Fibroblast of peridontal ligament (primary cell): ENCODE results near the gene GRK6.

Source experiments
- DNase-seq: peaks from one replicate; pipeline ENCODE4 v3.0.0-alpha.2; 2010; ENCODE audit errors: extremely low read depth

Gene GRK6

DNA sequence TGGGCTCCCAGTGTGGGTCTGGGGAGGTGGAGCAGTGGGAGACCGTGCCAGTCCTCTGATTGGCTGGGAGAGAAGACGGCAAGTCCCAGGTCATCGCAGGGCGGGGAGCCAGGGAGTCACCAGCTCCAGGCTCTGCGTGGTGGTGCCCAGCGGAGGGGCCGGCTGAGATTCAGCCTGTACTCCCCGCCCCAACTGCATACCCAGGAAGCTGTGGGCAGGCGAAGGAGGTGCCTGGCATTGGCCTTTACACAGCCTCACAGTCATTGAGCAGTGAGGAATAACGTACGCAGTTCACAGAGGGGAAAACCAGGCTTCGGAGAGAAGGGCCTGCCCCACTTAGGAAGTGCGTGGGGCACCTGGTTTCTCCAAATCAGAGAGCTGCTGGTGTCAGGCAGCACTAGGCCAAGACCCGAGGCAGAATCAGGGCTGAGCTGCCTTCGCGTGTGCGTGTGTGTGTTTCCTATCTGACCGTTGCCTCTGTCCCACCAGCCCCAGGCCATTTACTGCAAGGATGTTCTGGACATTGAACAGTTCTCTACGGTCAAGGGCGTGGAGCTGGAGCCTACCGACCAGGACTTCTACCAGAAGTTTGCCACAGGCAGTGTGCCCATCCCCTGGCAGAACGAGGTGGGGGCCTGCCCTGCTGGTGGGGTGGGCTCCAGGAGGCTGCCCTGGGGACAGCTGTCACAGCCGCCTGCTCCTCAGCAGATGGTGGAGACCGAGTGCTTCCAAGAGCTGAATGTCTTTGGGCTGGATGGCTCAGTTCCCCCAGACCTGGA is 13.9 kb downstream of the GRK6 start:
- no peak for DNase-seq

DNA sequence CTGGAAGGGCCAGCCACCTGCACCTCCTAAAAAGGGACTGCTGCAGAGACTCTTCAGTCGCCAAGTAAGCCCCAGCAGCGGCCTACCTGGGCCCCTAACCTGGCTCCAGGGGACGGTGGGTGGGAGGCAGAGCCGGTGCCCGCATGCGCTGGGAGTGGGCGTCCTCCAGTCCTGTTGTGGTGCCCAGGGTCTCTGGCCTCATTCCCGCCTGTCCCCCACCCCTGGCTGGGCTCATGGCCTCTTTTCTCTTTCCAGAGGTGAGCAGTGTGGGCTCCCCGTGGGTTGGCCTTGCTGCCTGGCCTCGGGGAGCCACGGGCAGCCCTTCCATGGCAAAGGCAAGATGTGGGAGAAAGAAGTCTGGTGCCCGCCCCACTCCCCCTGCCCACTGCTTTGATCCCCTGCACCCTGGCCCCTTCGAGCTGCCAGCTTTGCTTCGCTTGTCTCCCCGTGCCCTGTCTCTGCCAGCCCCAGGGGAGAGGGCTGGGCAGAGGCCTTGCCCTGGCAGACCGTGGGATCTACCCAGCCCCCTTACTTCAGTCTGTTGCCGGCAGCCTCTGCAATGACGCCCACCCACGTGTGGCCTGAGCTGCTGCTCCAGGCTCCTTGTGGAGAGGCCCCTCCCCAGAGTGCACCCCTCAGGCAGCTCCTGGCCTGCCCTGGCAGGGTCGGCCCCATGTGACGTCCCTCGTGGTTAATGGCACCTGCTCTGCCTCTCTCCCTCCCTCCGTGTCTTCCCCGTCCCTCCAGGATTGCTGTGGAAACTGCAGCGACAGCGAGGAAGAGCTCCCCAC is 14.7 kb downstream of the GRK6 start:
- no peak for DNase-seq

DNA sequence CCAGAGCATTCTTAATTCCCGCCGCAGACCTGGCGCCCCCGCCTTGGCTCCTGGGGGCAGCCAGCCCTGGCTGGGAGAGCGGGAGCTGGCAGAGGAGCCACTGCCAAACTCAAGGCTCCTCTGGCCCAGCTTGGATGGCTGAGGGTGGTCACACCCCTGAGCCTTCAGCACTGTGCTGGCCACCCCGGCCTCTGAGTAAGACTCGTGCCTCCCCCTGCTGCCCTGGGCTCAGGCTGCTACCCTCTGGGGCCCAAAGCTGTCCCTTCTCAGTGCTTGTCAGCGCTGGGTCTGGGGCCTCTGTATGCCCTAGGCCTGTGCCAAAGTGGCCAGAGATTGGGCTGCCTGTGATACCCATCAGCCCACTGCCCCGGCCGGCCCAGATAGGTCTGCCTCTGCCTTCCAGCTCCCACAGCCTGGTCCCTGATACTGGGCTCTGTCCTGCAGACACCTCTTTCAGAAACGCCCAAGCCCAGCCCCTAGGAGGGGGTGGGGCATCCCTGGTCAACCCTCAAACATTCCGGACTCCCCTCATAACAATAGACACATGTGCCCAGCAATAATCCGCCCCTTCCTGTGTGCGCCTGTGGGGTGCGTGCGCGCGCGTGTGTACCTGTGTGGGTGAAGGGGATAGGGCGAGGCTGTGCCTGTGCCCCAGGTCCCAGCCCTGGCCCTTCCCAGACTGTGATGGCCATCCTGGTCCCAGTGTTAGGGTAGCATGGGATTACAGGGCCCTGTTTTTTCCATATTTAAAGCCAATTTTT is 15.8 kb downstream of the GRK6 start:
- DNase-seq = no peak

DNA sequence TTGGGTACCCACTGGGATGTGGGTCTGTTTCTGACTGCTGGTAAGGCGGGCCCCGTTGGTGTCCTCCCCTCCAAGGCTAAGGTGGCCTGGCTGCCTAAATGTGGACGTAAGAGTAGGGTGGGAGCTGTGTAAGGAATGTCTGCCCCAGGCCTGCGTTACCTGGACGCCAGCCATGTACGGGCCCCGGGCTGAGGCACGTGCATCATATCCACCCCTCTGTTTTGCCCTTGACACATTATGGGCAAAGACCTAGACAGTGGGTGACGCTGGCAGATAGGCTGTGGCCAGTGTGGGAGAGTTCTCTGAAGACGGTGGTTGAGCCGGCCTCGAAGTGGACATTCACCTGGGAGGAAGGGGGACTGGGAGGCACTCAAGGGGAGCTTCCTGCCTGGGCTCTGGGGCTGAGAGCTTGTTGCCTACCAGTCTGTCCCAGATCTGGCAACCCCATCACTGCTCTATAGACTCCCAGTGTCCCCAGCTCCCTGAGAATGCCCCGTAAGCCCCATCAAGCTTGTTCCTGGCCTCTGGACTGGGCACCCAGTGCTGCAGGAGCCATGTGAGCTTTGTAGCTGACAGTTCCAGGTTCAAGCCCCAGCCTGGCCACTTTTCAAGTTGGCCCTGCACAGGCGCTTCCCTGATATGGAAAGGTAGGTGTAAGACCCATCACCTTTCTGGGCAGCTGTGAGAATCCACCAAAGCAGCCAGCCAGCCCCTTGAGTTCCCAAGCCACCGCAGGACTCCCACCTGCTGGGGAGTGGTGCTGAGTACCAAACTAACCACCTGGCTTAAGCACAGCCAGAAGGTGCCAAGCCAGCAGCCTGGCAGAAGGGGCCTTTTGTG is 16.9 kb downstream of the GRK6 start:
- no peak for DNase-seq

DNA sequence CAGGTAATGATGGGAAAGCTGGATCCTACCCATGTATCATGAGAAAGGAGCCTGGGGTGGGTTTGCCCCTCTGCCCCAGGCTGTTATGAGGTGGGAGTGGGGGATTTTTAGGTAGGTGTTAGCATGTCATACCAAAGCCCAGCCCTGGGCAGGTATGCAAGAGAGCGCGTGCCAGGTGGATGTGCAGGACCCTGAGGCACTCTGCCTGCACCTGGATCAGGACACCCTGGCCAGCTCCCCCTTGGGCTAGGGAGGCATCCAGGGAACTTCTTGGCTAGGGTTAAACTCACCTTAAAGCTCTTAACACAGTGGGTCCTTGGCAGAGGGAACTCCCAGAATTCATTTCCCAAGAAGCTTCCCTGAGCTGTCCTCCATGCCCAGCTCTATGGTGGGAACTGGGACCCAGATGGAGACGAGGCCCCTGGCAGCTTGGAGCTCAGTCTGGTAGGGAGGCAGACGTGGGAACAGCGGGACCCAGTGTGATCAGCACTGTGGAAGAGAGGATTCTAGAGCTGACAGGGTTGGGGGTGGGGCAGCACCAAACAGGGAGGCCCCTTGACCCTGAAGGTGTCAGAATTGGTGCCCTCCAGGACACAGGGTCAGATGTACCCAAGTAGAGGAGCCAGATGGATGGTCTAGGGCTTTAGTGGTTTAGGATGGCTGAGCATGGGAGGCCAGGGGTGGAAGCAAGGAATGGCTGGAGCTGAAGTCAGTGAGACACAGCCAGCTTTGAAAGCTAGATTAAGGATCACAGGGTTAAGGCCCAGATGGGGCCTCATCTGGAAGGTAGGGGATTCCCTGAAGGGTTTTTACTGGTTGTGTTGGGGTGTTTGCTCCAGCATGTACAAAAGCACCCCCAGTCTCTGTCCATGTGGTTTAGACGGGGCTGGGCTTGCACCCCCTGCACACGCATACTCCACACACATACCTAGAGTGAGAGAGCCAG is 17.9 kb downstream of the GRK6 start:
- no peak for DNase-seq

DNA sequence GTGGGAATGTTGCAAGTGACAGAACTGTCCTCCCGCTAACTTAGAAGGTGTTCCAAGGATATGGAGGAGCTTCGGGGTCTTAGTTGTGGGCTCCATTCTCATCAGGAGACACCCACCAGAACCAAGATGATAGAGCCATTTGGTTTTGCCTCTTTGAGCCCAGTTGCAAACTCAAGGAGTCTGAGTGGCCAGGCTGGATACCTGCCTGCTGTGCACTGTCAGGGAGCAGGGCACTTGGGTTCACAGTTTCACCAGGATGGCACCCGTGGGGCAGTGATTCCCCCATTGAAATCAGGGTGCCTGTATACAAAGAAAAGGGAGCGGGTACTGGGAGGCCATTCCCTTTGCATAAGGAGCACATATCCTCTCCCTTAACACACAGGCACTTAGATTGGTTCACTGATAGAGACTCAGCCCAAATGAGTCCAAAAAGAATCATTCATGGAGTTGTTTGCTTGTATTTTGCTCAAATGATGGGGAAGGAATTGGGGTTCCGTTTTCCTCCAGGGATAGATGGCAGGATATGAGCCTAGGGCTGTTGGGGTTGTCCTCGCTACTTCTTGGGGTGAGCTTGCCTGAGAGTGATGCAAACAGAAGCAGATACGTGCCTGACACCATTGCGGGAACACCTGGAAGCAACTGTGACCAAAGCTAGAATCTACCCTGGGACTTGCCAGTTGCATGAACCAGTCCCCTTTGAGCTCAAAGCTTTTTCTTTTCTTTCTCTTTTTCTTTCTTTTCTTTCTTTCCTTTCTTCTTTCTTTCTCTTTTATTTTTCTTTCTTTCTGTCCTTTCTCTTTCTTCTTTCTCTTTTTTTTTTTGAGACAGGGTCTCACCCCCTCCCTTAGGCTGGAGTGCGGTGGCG is 18.8 kb downstream of the GRK6 start:
- DNase-seq = no peak

DNA sequence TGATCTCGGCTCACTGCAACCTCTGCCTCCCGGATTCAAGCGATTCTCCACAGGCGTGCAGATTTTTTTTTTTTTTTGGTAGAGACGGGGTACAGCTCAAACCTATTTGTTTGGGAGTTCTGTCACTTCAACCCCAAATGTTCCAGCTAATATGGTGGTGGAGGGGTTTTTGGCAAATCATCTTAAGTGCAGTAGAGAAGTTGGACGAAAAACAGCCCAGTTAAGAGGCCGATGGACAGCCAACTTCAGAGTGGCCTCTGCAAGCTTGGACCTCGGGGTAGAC is 19.4 kb downstream of the GRK6 start:
- no peak for DNase-seq

DNA sequence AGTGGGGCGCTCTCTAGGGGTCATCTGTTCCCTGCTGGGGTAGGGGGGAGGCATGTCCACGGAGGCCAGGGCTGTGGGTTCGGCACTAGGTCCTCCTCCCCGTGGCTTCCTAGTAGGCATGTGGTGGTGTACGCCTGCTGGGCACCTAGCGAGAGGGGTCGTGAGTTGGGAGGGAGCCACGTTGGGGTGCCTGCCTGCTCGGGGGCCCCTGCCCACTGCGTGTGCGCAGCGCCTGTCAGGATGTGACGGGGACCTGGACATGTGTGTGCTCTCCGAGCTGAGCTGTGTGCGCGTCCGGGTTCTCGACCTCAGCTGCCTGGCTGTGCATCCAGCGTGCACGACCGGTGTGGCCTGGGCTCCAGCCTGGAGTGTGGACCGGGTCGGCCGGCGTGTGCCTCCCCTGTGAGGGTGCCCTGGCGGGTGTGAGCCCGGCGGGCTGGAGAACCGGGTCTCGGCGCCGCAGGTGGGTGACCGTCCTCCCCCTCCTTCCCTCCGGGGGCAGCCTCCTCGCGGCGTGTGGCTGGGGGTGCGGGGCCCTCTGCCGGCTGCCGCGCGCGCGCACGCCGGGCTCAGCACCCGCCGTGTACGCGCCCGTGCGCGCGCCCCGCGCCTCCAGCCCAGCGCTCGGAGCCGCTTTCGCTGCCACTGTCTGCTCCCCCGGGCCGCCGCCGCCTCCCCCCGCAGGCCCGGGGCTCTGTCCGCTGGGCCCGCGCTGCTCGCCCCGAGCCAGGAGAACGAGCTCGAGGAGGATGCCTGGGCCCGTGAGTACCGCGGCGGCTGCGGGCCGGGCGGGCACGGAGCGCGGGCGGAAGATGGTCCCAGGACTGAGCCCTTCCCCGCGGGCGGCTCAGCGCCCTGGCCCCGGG is 20.0 kb downstream of the GRK6 start, which contains the start of gene PRR7:
Gene PRR7, plus strand, starts transcription at position 615 of the 866 bp plus-strand sequence. CDS start 8,254 bp downstream, outside the sequence.
- DNase-seq = peak; percentile 42

DNA sequence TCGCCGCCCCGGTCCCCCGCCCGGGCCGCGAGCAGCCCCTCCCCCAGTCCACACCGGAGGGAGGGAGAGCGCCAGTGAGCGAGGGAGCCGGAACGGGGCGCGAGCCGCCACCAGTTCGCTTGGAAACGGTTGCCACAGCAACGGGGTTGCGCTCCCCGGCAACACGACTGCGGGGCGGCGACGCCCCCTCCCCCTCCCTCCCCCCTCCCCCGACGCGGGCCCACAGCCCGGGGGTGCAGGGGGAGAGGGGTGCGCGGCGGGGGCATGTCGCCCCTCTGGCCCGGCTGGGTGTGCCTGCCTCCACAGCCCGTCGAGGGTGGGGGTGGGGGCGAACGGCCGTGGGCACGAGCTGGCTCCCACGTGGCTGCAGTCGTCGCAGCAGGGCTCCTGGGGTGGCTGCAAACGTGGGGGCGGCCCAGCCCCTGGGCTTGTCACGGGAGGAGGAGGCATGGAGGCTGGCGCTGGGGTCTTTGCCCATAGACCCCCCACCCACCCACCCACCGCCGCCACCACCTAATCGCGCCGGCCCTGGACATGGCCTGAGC is 20.7 kb downstream of the GRK6 start:
- peak; percentile 23 for DNase-seq

DNA sequence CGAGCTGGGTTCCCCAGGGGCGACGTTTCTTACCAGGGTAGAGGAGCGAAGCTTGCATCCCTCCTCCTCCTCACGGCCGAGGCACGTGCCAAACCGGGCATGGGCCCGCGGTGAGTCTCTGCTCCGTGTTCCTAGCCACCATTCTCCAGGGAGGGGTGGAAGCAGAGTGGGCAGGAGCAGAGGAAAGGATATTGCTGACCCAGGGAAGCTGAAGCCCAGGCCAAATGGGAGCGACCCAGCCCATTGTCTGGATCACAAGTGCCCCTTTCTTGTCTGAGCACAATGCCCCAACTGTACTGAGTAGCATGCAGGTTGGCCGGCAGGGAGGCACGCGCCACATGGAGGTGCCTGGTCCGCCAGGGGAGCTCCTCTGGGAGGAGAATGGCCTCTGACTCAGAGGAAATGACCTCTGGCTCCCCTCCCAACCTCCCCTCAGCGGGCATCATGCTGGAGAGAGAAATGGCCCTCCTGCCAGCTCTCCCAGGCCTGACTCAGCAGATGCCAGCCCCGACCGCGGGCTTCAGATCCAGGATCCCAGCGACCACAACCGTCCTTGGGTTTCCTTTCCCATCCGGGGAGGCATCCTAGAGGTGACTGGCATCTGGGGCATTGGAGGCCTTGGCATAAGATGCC is 21.3 kb downstream of the GRK6 start:
- peak; percentile 73 for DNase-seq

DNA sequence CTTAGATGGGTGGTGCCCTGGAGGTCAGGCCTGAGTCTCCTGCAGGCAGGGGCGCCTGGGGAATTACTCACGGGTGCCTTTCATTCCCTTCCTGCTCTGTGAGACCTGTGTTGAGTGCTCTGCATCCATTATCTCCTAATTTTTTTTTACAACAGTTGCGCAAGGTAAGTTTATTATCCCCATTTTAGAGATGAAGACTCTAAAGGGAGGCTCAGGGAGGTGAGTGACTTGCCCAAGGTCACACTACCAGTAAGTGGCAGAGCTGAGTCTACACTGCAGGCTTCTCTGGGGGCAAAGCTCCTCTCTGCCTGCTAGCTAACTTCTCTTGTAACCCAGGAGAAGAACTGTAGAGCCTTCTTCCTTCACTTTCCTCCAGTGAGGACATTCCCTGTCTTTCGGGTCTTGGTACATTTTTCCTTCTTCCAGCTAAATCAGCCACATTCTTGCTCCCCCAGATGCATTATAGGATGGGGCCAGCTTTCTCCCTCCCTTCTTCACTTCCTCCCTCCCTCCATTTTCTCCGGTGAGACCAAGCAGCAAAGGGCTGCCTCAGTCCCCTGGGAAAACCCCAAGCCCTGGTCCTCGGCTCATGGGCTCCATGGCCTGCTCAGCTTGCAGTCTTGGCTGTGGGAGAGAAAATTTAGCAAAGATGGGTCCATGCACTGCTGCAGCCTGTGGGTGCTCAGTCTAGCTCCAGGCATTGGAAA is 21.9 kb downstream of the GRK6 start:
- DNase-seq = no peak

DNA sequence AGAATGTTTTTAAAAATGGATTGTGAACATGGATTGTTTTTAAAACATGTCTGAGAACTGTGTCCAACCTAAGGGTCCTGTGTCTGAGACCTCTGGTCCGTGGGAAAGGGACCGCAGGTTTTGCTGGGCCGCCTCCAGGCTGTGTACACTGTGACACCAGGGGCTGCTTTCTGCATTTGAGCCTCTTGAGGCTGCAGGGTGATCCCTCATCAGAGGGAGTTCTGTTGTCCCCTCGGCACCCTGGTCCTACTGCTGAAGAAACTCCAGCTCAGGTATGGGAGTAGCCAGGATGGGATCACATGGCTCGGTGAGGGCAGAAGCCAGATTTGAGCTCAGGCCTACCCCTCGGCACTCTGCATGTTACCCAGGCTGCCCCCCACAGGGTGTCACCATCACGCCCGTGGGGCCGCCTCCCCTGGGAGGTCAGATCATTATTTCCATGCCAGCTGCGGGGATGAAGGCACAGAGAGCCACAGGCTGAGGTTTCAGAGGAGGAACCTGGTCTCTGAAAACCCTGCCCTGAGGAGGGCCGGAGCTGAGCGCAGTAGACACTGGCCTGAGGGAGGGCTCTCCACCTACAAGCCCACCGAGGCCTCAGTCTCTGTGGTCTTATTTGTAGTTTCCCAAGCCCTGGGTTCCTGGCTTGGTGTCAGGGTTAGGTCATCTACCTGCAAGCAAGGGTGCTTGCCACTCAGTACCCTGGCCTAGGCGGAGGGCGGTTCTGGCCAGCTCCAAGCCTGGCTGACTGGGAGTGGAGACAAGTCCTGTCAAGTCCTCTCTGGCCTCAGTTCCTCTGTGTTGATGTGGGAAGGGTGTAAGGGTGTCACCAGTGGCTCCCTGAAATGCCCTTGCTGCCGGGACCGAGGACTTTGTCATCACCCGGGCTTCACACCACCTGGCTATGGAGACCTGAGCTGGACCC is 22.9 kb downstream of the GRK6 start:
- no peak for DNase-seq

DNA sequence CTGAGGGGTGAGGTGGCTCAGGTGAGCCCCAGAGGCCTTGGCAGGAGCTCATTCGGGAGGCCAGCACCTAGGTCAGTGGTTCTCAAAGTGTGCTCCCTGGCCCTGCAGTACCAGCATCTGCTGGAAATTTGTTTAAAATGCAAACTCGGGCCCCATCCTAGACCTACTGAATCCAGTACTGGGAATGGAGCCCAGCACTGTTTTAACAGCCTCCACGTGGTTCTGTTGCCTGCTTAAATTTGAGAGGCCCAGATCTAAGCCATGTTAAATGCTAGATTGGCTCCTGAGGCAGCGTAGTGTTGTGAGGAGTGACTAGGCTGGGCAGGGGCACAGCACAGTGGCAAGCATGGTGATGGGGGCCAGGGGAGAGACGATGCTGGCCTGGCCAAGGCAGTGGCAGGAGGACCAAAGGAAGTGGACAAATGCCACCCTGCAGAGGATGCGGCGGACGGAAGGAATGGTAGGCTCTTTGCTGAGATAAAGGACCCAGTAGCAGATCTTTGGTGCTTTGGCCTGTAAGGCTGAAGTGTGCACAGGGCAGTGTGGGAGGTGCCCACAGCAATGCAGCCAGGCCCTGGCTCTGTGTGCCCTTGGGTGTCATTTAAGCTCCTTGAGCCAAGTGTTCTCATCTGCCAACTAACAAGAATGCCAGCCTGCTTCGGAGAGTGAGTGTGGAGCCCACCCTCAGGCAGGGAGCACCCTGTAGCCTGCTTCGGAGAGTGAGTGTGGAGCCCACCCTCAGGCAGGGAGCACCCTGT is 24.4 kb downstream of the GRK6 start:
- no peak for DNase-seq

DNA sequence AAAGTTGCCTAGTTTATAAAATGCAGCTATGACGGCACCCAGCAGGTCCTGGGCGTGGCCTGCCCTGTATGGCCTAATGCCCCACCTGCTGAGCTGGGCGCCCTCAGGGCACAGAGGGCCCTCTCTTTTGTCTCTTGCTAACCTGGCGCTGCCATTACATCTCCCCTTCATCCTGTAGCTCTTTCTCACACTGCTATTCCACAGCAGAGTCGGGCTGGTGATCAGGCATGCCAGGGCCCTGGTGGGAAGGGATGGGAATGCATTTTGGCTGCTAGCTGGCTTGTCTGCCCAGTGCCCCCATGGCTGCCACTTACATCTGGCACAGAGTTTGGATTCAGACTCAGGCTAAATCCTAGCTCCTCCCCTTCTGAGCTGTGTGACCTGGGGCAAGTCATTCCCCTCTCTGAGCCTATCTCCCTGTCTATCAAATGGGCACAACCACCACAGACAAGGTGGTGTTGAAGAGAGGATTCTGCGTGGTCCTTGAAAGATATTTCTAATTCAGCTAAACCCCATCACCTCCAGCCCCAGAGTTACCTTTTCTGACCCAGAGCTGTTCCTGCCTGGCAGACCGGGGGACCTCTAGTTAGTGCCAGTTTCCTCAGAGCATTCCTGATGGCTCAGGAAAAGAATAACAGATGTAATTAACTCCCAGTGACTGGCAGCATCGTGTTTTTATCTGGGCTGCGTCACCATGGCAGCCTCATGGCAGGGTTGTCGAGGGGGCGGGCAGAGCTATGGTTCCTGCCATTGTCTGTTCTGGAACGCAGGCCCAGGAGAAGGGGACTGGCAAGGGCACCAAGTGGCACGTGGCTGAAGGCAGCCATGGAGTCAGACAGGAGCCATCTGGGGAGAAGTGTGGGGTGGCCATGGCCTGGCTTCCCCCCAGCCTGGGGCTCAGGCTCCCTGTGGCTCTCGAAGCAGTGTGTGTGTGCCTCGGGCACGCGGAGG is 26.5 kb downstream of the GRK6 start:
- no peak for DNase-seq
